Stimulated activated CD8-positive, alpha-beta memory T cell treated with anti-CD3 and anti-CD28 coated beads, Interleukin-12 subunit alpha, Interleukin-12 subunit beta, amount 100 ng/mL, for 24 hours (primary cell): ENCODE results near the gene GOT1.

Experiments
- DNase-seq: peaks from one replicate; pipeline ENCODE4 v3.0.0-alpha.2; 2020; ENCODE audit errors: extremely low read depth

Gene GOT1

DNA sequence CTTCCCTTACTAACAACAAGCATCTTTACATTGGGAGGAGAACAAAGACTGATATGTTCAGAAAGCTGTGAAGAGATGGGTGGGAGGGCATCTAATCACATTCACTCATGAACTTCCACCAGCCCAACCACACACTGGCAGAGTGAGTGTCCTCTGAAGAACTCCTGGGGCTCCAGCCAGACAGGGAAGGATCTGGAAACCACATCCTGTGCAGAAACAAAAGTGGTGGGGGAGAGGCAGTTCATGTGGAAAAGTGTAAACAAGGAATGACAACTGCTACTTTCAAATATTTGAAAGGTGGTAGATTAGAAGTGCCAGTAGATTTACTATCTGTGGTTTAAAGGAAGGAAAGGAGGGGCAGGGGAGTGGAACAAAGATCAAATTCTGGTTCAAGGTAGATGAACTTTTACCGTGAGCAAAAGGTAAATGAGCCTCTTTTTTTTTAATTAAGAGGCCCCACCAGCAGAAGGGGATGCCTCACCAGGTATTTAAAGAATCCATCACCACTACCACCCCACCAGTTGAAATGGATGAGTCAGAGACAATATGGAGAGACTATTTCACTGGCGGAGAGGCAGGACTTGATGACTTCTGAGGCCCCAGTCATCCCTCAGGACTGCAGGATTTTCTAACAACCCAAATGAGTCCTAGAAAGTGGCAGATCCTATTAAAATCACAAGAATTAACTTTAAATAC, 34.5 kb downstream of the GOT1 start:
- DNase-seq, result no peak

DNA sequence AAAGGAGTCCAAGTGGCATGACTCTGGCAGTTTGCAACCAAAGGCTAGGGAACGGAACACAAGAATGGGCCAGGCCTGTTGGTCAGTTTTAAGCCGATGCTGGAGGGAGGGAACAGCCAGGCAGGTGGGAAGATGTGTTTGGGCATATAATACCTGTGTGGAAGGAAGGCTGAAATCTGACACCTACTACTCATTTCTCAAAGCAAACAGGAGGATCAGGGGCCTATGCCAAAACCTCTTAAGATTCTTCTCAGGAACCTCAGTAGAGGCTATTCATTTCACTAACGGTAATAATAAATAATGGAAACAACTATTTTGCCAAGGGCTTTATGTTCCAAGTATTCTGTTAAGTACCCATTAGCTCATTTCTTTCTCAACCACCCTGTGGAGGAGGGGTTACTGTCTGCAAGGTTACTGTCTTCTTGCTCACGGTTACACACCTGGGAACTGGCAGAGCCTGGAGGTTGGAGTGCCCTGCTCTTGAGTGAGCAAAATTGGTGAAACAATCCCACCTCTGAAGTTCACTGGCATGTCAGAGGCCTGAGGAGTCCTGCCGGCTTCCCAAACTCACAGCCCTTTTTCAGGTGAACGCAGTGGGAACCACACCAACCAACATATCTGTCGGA, 35.5 kb downstream of the GOT1 start:
- no peak for DNase-seq

DNA sequence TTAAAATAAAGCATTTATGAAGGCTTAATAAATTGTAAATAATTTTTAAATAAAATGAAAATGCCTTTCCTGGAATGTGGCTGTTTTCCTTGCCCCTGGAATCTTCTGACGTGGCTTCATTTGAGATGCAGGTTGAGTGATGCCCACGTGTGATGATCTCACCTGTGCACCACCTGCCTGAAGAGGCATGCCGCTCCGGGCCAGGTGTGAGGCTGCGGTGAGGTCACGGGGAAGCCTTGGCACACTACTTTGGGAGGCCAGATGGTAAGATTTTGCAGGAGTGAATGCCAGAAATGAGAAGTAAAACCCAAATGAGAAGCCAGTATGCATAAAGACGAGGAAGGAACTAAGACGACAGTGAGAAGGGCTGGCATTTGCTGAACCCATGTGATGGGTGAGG, 36.2 kb downstream of the GOT1 start:
- no peak for DNase-seq

DNA sequence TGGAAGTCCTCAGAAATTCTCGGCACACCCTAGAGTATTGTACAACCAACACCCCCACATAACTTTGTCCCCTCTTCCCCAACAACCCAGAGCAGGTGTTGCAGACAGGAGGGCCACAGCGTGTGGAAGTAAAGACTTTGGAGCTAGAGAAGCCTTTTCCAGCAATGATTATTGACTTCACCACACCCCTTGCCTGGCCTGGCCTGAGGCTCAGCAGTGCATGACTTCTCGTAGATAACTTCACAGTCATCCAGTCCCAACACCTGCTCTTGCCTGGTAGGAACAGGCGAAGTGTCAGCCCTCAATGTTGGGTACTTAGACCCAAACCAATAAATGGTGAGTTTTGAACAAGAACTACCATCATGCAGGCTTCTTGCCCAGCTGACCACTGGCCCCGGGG, 36.7 kb downstream of the GOT1 start:
- no peak for DNase-seq

DNA sequence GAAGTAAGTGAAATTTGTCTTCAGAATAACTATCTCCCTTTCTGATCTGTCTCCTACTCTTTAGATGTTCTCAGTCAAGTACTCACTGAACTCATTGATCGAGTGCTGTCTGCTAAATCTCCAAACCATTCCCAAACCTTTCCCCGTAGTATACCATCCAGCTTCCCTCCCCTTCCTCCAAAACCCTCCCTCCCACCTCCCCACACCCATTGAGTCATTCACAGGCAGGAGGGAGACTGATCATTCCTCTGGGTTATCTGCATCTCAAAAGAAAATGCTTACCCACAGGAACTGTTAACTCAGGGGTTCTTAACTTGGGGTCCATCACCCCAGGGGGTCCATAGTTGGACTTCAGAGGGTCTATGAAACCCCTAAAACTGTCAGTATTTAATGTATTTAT, 37.4 kb downstream of the GOT1 start:
- no peak for DNase-seq

DNA sequence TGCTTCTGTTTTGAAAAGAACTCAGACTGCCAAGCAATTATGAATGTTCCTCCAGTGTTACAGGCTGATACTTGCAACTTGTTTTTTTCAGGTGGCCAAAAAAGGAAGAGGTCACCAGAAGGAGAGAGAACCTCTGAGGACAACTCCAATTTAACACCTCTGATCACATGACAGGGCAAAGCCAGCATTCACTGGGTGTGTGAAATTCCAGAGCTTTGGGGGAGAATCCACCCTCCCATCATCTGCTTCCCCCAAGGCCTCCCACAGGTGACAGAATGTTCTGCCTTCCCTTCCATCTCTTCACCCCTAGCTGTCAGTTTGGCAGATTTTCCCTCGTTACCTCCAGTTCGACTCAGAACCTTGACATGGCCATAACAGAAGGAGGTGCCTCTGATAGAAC, 39.1 kb downstream of the GOT1 start:
- no peak for DNase-seq

DNA sequence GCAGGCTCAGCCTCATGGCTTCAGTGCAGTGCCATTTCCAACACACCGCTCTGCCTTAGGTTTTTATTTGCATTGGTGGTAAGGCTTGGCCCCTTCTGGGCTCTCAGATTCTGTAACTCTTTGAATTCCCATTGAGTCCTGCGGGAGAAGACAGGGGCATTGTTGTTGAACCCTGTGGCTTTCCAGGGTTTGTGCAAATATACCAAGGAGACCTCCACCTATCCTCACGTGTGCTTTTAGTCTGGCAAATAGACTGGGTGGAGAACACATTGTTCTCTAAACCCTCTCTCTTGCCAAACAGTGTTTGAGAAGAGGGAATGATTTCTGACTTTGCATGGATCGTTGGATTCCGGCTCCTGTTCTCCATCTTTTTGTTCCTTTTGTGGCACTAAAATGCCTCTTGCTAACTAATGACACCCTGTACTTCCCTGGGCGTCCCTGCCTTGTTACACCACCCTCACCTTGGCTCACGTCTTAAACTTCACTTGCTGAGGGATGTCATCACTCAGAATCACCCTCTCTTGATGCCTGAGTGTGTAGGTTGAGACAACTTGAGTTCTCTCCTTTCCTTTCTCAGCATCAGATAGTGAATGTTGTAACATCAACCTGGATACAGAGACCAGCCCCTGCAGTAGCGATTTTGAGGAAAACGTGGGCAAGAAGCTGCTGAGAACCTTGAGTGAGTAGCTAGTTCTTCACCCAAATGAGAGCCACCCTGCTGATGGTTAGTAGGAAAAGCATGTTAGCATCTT, 40.5 kb downstream of the GOT1 start:
- DNase-seq, result no peak

DNA sequence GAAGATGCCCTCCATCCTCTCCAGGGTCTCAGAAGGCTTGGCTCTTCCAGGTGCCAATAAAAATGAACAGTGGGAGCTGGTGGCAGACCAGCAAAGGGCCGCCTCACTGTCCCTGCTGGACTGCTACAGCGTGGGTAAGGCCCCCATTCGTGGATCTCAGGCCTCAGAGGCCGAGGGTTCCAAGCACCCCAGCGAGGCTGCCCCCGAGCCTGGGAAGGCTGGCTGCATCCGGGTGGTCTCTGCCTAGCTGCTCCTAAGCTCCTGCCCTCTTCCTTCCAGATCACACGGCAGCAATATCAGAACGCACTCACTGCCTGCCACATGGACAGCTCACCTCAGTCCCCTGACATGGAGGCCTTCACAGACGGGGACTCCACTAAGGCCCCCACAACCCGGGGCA, 42.9 kb downstream of the GOT1 start:
- no peak for DNase-seq

DNA sequence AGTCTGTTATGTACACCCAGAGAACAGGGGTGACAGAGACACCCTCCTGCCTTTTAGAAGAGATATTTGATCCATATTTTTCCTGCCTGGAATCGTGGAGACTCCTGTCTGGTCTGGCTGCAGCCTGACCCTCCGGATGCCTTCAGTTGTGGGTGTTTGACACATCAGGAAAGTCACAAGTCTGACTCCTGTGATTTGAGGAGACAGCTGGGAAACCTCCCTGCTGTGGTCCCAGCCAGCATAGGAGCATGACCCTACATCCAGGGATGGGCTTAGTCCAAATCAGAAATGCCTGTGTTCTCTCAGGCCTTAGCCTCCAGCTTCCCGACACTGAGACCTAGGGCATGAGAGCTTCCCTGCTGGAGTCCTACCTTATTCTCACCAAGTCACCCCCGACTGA, 43.4 kb downstream of the GOT1 start:
- no peak for DNase-seq

DNA sequence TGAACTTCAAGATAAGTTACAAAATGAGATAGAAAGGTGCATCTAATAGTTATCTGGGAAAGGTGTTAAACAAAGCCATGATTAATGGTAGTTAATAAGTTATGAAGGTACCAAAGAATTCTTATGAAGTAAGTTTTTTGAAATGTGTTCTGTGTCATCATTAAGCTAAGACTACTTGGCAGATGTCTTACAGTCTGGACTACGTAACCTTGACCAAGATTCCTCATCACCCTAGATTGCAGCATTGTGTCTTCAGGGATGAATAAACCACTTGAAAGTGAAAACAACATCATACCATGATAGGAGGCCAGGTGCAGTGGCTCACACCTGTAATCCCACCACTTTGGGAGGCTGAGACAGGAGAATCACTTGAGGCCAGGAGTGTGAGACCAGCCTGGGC, 48.2 kb downstream of the GOT1 start:
- DNase-seq, result no peak

DNA sequence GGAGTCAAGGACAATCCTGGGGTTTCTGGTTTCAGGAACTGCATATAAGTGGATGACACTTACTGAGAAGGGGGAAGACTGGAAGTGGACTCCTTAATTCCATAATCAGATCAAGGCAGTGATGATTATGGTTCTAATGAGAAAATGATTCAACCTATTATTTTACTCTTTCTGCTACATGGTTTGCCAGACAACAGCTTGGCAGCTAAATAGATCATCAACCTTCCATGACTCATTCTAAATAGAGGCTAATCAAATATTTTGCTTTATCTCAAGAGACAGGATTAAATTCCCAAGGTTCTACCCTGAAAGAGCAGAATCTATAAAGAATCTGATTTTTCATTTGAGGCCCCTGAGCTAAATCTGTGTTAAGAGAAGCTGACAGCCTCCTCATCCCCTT, 55.0 kb downstream of the GOT1 start:
- DNase-seq, result no peak

DNA sequence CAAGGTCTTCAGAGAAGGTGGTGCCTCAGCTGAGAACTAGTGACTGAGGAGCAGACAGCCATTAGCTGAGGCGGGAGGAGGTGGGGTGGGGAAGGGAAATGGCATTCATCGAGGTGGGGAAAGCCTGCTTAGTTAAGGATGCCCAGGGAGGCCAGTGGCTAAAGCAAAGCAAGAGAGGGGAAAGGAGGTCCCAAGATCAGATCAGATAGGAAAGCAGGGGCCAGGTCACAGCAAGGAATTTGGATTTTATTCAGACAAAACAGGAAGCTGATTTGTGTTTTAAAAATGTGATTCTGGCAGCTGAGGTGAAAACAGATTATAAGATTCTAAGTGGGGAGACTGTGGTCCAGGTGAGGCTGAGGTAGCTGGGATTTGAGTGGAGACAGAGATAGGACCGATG, 55.5 kb downstream of the GOT1 start:
- DNase-seq, result no peak

DNA sequence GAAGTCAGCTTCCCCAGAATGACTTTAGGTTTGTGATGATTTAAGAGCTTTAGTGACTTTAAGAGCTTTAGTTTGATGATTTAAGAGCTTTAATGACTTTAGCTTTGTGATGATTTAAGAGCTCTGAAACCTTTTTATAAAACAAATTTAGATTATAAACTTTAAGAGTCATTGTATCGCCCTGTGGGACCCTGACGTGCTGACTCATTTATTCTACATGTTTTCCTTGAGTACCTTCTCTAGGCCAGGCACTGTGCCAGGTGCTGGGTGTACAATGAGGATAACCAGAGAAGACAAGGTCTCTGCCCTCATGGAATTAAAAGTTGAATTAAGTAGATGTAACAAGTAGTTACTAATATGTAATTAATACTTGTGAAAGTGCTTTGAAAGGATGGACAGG, 55.9 kb downstream of the GOT1 start:
- no peak for DNase-seq

DNA sequence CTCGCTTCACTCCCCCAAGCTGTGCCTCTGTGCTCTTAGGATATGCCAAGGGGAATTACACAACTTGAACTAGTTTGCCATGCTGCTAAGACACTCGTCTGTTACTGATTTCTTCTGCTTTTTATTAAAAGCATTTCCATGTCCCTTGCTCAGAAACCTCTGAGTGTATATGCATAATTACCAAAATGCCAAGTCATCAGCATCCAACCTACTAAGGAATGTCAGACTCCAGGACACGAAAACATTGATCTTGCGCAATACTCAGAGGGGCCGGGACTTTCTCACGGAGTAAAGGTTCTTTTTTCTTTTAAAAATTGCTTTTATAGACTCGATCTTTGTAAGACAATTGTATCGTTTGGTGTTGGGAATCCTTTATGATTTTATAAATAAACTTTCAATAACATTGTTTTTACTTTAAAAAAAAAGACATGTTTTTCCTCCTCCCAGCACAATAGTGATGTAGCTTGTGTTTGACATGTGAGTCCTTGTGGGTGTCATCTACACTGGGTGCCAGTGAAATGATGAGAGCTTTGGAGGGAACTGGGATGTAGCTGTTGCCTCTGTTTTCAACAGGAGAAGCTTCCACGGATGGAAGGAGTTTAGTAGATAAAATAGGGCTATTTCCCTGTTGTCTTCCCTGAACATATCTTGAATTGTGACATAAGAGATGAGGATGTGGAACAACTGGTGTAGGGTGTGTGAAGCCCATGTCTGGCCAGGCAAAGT, 57.7 kb downstream of the GOT1 start:
- no peak for DNase-seq

DNA sequence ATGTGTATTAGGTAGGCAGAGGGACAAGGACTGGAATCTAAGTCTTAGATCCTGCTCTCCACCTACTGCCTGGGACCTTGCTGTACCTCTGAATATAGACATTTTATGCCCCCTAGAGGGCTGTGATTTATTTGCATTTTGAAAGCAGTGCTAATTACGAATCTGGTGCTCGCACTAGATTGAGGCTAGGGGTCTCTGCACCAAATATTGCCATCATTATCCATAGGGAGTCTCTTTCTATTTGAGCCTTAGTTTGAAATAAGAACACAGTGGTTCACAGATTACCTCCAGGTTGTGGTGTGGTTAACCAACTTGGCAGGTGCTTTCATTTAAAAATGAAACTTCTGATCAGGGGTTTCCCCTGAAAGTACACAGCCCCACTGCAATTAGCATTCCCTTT, 59.4 kb downstream of the GOT1 start:
- DNase-seq, result no peak

DNA sequence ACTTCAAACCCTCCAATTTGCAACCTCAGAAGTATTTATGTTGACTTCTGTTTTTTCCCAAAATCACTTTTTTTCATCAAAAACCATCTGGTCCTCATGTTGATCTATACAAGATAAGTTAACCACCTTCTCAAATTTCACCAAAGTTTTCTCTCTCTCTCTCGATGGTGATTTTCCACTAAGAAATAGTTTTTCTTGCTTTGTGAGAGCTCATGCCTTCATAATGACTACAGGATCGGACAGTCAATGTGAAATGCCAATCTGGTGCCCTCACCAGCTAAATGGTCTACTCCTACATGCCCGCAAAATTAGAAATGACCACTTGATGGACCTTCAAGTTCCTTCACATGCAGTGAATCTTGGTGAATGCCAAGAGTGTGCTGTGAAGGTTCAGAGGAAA, 60.9 kb downstream of the GOT1 start:
- DNase-seq, result no peak

DNA sequence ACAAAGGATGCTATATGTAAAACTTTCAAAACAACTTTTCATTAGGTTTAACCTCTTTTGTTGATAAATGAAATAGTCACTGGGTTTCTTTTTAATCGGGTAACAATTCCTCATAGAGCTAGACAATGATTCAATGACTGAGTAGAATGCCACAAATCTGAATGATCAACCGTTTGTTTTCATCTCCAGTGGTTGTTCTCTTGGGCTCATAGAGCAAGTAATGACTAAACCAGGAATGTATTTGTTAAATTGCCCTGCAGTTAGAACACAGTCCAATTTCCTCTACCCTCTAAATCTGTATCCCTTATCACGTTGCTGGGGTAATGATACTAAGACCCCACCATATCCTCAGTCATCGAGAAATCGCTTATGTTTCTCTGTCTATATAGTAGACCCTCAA, 61.3 kb downstream of the GOT1 start:
- no peak for DNase-seq

DNA sequence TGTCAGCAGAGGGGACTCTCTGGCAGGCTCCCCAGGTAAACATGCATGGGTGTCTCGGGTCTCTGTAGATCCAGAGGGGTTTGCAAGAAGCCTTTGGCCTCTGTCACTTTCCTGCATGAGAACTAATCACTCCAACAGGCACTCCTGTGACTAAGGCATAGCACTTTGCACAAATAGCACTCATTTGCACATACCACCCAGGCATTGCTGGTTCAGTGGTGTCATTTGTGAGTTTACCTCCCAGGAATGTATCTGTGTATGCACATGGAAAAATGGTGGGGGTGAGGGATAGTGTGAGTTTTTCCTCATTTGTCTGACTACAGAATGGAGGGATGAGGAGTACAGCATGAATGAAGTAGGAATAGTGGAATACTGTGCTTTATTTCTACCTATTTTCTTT, 61.8 kb downstream of the GOT1 start:
- no peak for DNase-seq

DNA sequence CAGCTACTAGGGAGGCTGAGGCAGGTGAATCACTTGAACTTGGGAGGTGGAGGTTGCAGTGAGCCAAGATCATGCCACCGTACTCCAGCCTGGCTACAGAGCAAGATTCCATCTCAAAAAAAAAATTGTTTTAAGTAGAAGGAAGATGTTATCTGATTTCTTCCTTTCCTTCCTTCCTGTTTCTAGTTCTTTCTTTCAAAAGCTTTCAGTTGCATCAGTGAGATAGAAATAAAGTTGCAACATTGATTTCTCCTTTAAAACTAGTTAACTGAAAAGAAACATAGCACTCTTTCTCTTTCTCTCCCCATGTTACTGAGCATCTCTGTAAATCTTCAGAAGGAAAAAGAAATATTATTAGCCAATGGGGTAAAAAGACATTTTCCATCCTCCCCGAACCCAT, 63.8 kb downstream of the GOT1 start:
- no peak for DNase-seq

DNA sequence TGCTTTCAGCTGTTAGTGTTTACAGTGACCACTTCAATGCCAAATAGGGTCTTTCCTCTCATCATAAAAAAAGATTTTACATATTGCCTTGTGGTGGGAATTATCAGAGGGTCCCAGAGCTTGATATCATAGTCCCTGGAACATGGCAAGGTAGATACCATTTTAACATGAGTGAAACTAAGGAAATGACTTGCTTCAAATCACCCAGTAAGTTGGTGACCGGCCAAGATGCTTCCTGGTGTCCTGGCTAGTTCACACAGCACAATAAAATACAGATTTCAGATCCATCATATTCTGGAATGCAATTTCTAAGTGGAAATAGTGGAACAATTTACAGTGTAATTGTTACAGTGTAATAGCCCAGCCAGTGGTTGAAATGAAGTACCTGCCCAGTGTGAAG, 64.7 kb downstream of the GOT1 start:
- DNase-seq, result no peak

DNA sequence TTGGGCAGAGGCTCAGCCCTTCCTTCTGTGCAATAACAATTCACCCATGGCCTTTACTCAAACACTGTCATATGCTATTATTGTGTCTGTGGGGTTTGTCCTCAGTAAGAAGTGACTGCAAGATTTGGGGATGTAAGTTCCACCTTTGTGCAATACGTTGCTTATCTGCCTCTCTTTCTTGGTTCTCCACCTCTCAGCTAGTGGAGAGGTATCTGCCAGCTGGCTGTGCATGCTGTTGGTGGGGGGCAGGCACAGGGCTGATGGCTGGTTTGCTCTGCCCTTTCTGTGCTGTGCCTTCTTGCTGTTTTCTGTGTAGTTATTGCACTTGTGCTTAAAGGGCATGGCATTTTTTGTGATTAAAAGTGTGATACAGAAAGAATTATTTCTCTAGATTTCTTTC, 65.1 kb downstream of the GOT1 start:
- DNase-seq, result no peak

DNA sequence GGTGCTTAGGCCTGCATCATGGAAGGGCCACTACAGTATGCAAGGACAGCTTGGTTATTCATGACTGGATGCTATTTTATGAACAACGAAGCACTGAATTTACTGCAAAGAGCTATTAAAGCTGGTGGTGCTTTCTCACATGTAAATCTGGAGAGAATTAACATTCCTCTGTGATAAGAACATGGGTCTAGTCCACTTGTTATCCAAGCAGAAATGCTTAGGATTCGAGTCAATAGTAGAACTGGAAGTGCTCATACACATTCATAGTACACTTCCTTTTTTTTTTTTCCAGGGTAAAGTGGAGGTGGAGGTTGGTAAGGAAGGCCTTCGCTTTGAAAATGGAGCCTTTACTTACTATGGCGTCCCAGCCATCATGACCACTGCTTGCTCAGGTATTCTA, 66.3 kb downstream of the GOT1 start:
- DNase-seq, result no peak

DNA sequence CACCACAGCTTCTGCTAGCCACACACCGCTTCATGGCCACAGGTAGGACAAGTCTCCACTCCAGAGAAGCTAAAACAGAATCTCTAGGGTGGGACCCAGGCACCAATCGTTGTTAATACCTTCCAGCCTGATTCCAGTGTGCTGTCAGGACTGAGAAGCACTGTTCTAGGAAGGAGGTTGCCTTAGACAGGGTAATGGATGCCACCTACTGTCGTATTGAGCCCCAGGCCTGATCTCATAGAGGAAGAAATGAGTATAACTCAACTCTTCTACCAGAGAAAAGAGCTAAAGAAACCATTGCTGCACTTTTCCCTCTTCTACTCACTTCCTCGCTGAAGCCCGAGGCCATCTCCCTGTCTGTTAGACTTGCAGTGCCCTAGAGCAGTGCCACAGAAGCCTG, 69.5 kb downstream of the GOT1 start:
- DNase-seq, result no peak
